PC-9 (cell line): Measurements from ENCODE around the gene FLT4. TPM values are rescaled to one million over a fixed set of nuclear protein-coding genes. Genes with fewer than 3 reads are reported as not detected.

ENCODE experiments used
- BruUV-seq: library from RNA; stranded (reverse); fragments of 400-500 nt; replicated peaks from 2 replicates; lab custom pipeline; 2021; lab: Mats Ljungman, UMichigan
- CTCF ChIA-PET: fragments of 300-600 bp; sonication (Branson Sonifier 250); formaldehyde crosslinking; loops from one replicate; lab custom pipeline; 2022; ENCODE audit warnings: antibody characterized with exemption; lab: Charles Lee
- POLR2A ChIA-PET: fragments of 300-600 bp; sonication (Branson Sonifier 250); formaldehyde crosslinking; loops from one replicate; lab custom pipeline; 2022; ENCODE audit warnings: antibody characterized with exemption; ENCODE audit not compliant: unreplicated experiment; lab: Charles Lee
- DNase-seq, 2 experiments: peaks; one replicate each; pipeline versions ENCODE4 v3.0.0 to v3.0.0-alpha.2; 2015 to 2022; ENCODE audit warnings: mixed read lengths in 1 of 2
- H2AFZ ChIP-seq: fragments of 200-600 bp; sonication (generic); 2 replicates; pipeline ENCODE4 v1.8.1; 2017; ENCODE audit warnings: antibody characterized with exemption
- H3F3A ChIP-seq: fragments of 200-600 bp; sonication (generic); 2 replicates; pipeline ENCODE4 v1.8.1; 2017; ENCODE audit warnings: antibody characterized with exemption, mild to moderate bottlenecking, low read depth; ENCODE audit not compliant: insufficient read depth
- H3K27ac ChIP-seq: fragments of 200-600 bp; sonication (generic); 2 replicates; pipeline ENCODE4 v1.6.1; 2016; ENCODE audit warnings: mixed run types
- H3K27me3 ChIP-seq: fragments of 200-600 bp; sonication (generic); 2 replicates; pipeline ENCODE4 v1.6.1; 2016; ENCODE audit warnings: low read depth, mixed run types; ENCODE audit not compliant: insufficient read depth
- H3K36me3 ChIP-seq: fragments of 200-600 bp; sonication (generic); 2 replicates; pipeline ENCODE4 v1.6.1; 2016; ENCODE audit warnings: low read depth, mixed run types
- H3K4me1 ChIP-seq: fragments of 200-600 bp; sonication (generic); replicated peaks from 2 replicates; pipeline ENCODE4 v1.6.1; 2016; ENCODE audit warnings: mixed run types; ENCODE audit not compliant: insufficient read depth
- H3K4me2 ChIP-seq: fragments of 200-600 bp; sonication (generic); 2 replicates; pipeline ENCODE4 v1.6.1; 2017; ENCODE audit warnings: mixed run types
- H3K4me3 ChIP-seq: fragments of 200-600 bp; sonication (generic); 2 replicates; pipeline ENCODE4 v1.6.1; 2016; ENCODE audit warnings: mixed run types
- H3K79me2 ChIP-seq: fragments of 200-600 bp; sonication (generic); 2 replicates; pipeline ENCODE4 v1.6.1; 2017; ENCODE audit warnings: low read depth, mixed run types
- H3K9me2 ChIP-seq: fragments of 200-600 bp; sonication (generic); 2 replicates; pipeline ENCODE4 v1.8.1; 2017; ENCODE audit warnings: mild to moderate bottlenecking; ENCODE audit not compliant: insufficient read depth
- H3K9me3 ChIP-seq: fragments of 200-600 bp; sonication (generic); 2 replicates; pipeline ENCODE4 v1.8.1; 2016; ENCODE audit warnings: low read depth; ENCODE audit not compliant: insufficient read depth
- H4K20me1 ChIP-seq: fragments of 200-600 bp; sonication (generic); 2 replicates; pipeline ENCODE4 v1.8.1; 2017; ENCODE audit not compliant: insufficient read depth
- CTCF ChIP-seq: fragments of 200-600 bp; sonication (generic); conservative IDR thresholded peaks from 2 replicates; pipeline ENCODE4 v1.6.1; 2017; ENCODE audit warnings: mixed run types, antibody characterized with exemption, mild to moderate bottlenecking, moderate library complexity
- EZH2 ChIP-seq: fragments of 200-600 bp; sonication (generic); IDR thresholded peaks from 2 replicates; pipeline ENCODE4 v1.8.0; 2017; ENCODE audit warnings: antibody characterized with exemption, low read depth
- intact Hi-C: fragments of 100-400 bp; cut with micrococcal nuclease; formaldehyde crosslinking; loops from one replicate; pipeline ENCODE4 v1.10.0; 2022; ENCODE audit not compliant: unreplicated experiment
- total RNA-seq: library from RNA; stranded (reverse); gene quantifications from 2 replicates; pipeline ENCODE4 v1.2.3, GENCODE V29; 2021

FLT4 gene
- total RNA-seq, 1 experiment from 2014 or later: not detected

- no peak for DNase-seq
- intact Hi-C loops: loop anchor here (2.0 to 10.0 kb wide), 2 partner anchors 313 to 401 kb away; partner anchors contain the start of genes MAPK9 and RASGEF1C
- no peak overlapping the region for H3K4me2 ChIP-seq
- ChIA-PET CTCF (interaction anchor here (0.6 kb wide), 1 partner anchor 64 kb away, joined by 4 read pairs; no protein-coding TSS in a partner anchor), POLR2A (interaction anchor here (0.6 kb wide), 1 partner anchor 317 kb away, joined by 3 read pairs; no protein-coding TSS in a partner anchor)
- H3K79me2 ChIP-seq: no peaks in the 10 kb centered on the region
- no peaks in the 10 kb centered on the region for H3K9me2 ChIP-seq
- no peaks in the 10 kb centered on the region for H3K36me3 ChIP-seq
- no peaks in the 10 kb centered on the region for H3F3A ChIP-seq
- no peaks in the 10 kb centered on the region for H3K9me3 ChIP-seq
- BruUV-seq: no TSS peak
- no peaks in the 10 kb centered on the region for H4K20me1 ChIP-seq
- H3K27ac ChIP-seq: no peak overlapping the region
- no peak overlapping the region for H2AFZ ChIP-seq
- no peaks in the 10 kb centered on the region for H3K4me1 ChIP-seq
- peaks cover 50% of the 10 kb centered on the region for H3K27me3 ChIP-seq
- peak; percentile 10; the same call in 1 of the 2 replicates for TF ChIP-seq CTCF
- no peak for TF ChIP-seq EZH2
- no peak overlapping the region for H3K4me3 ChIP-seq
Observed at GRCh38 chr5:180606215-180606785, 43.1 kb downstream of the FLT4 start.

- Histone ChIP-seq H3K27ac (no peak overlapping the region), H3K9me3 (no peaks in the 10 kb centered on the region), H3K79me2 (no peaks in the 10 kb centered on the region), H2AFZ (no peak overlapping the region), H3K4me1 (no peaks in the 10 kb centered on the region), H3K27me3 (peaks cover 50% of the 10 kb centered on the region), H3K4me3 (no peak overlapping the region), H3K36me3 (no peaks in the 10 kb centered on the region), H3K9me2 (no peaks in the 10 kb centered on the region), H3K4me2 (no peak overlapping the region), H3F3A (no peaks in the 10 kb centered on the region), H4K20me1 (no peaks in the 10 kb centered on the region)
- BruUV-seq: no TSS peak
- ChIA-PET CTCF (interaction anchor here (0.6 kb wide), 1 partner anchor 313 kb away, joined by 10 read pairs; no protein-coding TSS in a partner anchor), POLR2A (no interaction called here)
- TF ChIP-seq EZH2: no peak
- TF ChIP-seq CTCF: peak; percentile 91
- intact Hi-C loops: loop anchor here (2.0 to 10.0 kb wide), 2 partner anchors 313 to 401 kb away; partner anchors contain the start of genes MAPK9 and RASGEF1C
- peak; percentile 53 to 64 for DNase-seq
Observed at GRCh38 chr5:180605554-180606214, 43.7 kb downstream of the FLT4 start.

GRCh38 chr5:180604271-180604670 lies 45.1 kb downstream of the FLT4 start:
- CTCF ChIA-PET: interaction anchor here (0.6 kb wide), 1 partner anchor 60 kb away, joined by 4 read pairs; no protein-coding TSS in a partner anchor
- Histone ChIP-seq H3K36me3 (no peaks in the 10 kb centered on the region), H3K4me2 (no peak overlapping the region), H3K4me1 (no peaks in the 10 kb centered on the region), H3K27me3 (peaks cover 38% of the 10 kb centered on the region), H3K79me2 (no peaks in the 10 kb centered on the region), H4K20me1 (no peaks in the 10 kb centered on the region), H3K27ac (no peak overlapping the region), H3F3A (no peaks in the 10 kb centered on the region), H3K9me3 (no peaks in the 10 kb centered on the region), H3K9me2 (no peaks in the 10 kb centered on the region), H2AFZ (no peak overlapping the region), H3K4me3 (no peak overlapping the region)
- intact Hi-C loops: loop anchor here (10.0 kb wide), 1 partner anchor 399 kb away; the partner anchor contains the start of gene RASGEF1C
- TF ChIP-seq CTCF (no peak), EZH2 (no peak)
- POLR2A ChIA-PET: no interaction called here
- BruUV-seq: no TSS peak
- no peak for DNase-seq
